Astrocyte (in vitro differentiated cells and primary cell): Measurements from ENCODE around the gene KRTCAP2. TPM values are rescaled to one million over a fixed set of nuclear protein-coding genes. Genes with fewer than 3 reads are reported as not detected.

Experiments
- DNase-seq: peaks from one replicate; pipeline ENCODE4 v3.0.0-alpha.2; 2010; ENCODE audit warnings: low read depth
- FAIRE-seq: peaks from 2 replicates; lab custom pipeline; 2011; peaks lifted over from hg19 to GRCh38; lab: Jason Lieb, UNC
- H2AFZ ChIP-seq: 2 replicates; pipeline ENCODE4 v1.6.0; 2012; ENCODE audit warnings: low read depth, low read length, inconsistent platforms
- H3K27ac ChIP-seq: 2 replicates; pipeline ENCODE4 v1.5.1; 2011; ENCODE audit warnings: low read depth, low read length, inconsistent platforms
- H3K27me3 ChIP-seq: 2 replicates; pipeline ENCODE4 v1.6.0; 2011; ENCODE audit warnings: low read length, inconsistent platforms; ENCODE audit not compliant: insufficient read depth
- H3K36me3 ChIP-seq: 2 replicates; pipeline ENCODE4 v1.5.1; 2011; ENCODE audit warnings: low read length, inconsistent platforms; ENCODE audit not compliant: insufficient read depth
- H3K4me1 ChIP-seq: 2 replicates; pipeline ENCODE4 v1.5.1; 2011; ENCODE audit warnings: low read length, inconsistent platforms; ENCODE audit not compliant: insufficient read depth
- H3K4me2 ChIP-seq: 2 replicates; pipeline ENCODE4 v1.6.0; 2012; ENCODE audit warnings: low read length, inconsistent platforms
- H3K4me3 ChIP-seq: 2 replicates; pipeline ENCODE4 v1.5.1; 2011; ENCODE audit warnings: low read depth, mild to moderate bottlenecking, low read length, inconsistent platforms; ENCODE audit not compliant: insufficient read depth
- H3K79me2 ChIP-seq: 2 replicates; pipeline ENCODE4 v1.6.0; 2012; ENCODE audit warnings: mild to moderate bottlenecking, low read length, inconsistent platforms; ENCODE audit not compliant: insufficient read depth
- H3K9ac ChIP-seq: 2 replicates; pipeline ENCODE4 v1.6.0; 2012; ENCODE audit warnings: mild to moderate bottlenecking, low read length, inconsistent platforms
- H3K9me3 ChIP-seq: 2 replicates; pipeline ENCODE4 v1.5.1; 2012; ENCODE audit warnings: low read depth, mild to moderate bottlenecking, low read length, inconsistent platforms; ENCODE audit not compliant: insufficient read depth
- H4K20me1 ChIP-seq: 2 replicates; pipeline ENCODE4 v1.6.0; 2012; ENCODE audit warnings: low read length, inconsistent platforms; ENCODE audit not compliant: insufficient read depth
- H3K27ac Mint-ChIP-seq: one replicate; pipeline ENCODE4 v1.8.0; 2021; ENCODE audit warnings: mild to moderate bottlenecking, mixed read lengths; ENCODE audit not compliant: unreplicated experiment
- H3K27me3 Mint-ChIP-seq: one replicate; pipeline ENCODE4 v1.8.0; 2021; ENCODE audit warnings: low read depth, mixed read lengths; ENCODE audit not compliant: unreplicated experiment
- H3K36me3 Mint-ChIP-seq: one replicate; pipeline ENCODE4 v1.8.0; 2021; ENCODE audit warnings: low read depth, mixed read lengths; ENCODE audit not compliant: unreplicated experiment
- H3K4me1 Mint-ChIP-seq: one replicate; pipeline ENCODE4 v1.8.0; 2021; ENCODE audit warnings: low read depth, mixed read lengths; ENCODE audit not compliant: unreplicated experiment
- H3K4me3 Mint-ChIP-seq: one replicate; pipeline ENCODE4 v1.8.0; 2021; ENCODE audit warnings: mild to moderate bottlenecking, moderate library complexity, mixed read lengths; ENCODE audit not compliant: unreplicated experiment
- H3K9me3 Mint-ChIP-seq: one replicate; pipeline ENCODE4 v1.8.0; 2021; ENCODE audit warnings: mild to moderate bottlenecking, mixed read lengths; ENCODE audit not compliant: unreplicated experiment
- CTCF ChIP-seq: IDR thresholded peaks from 2 replicates; pipeline ENCODE4 v1.5.1; 2011; ENCODE audit warnings: low read depth, mild to moderate bottlenecking, inconsistent platforms, low read length, moderate library complexity; ENCODE audit not compliant: insufficient read depth
- EZH2 ChIP-seq: IDR thresholded peaks from 2 replicates; pipeline ENCODE4 v1.6.1; 2012; ENCODE audit warnings: mild to moderate bottlenecking, low read length, inconsistent platforms; ENCODE audit not compliant: insufficient read depth
- total RNA-seq: library from RNA; stranded (reverse); gene quantifications from 2 replicates; pipeline ENCODE4 v1.2.1, GENCODE V29; 2021

Gene KRTCAP2
- total RNA-seq, 1 donor from 2014 or later: 161 TPM

DNA sequence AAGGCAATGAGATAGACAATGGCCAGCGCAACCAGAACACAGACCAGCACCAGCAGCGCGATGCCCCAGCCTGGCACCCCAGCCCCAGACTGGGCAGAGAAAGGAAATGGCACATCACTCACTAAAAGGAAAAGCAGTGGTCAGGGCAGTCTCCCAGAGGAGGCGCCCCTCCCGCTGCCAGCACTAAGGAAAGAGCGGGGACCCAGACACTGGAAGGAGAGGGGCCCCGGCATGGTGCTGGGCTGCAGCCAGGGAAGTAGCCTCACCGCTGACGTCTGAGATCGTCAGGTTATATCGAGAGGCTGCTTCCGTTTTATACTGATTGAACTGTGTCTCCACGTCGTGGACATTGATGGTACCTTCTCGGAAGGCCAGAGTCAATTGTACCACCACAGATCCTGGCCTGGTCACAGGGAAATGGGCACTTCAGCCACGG, 14.4 kb upstream of the KRTCAP2 start:
- H3K4me1 Mint-ChIP-seq: peaks cover 2% of the 10 kb centered on the region
- no peak for DNase-seq

GRCh38 chr1:155186794-155187455, 13.8 kb upstream of the KRTCAP2 start:
- Mint-ChIP-seq H3K27ac (no peak overlapping the region), H3K4me3 (peak overlapping the region; percentile 27)

More for the DNA sequence above, 14.4 kb upstream of the KRTCAP2 start:
- H3K36me3 Mint-ChIP-seq: peaks cover 11% of the 10 kb centered on the region
- no peaks in the 10 kb centered on the region for H3K27me3 ChIP-seq
- no peak overlapping the region for H3K27ac ChIP-seq
- peaks cover 3% of the 10 kb centered on the region for H3K9me3 Mint-ChIP-seq
- FAIRE-seq: no peak
- no peak overlapping the region for H3K9ac ChIP-seq
- H3K79me2 ChIP-seq: no peaks in the 10 kb centered on the region
- peak overlapping the region; percentile 27 for H3K4me3 Mint-ChIP-seq
- no peaks in the 10 kb centered on the region for H4K20me1 ChIP-seq
- H3K27ac Mint-ChIP-seq: no peak overlapping the region
- no peaks in the 10 kb centered on the region for H3K4me1 ChIP-seq
- H3K27me3 Mint-ChIP-seq: peaks cover 1% of the 10 kb centered on the region
- no peaks in the 10 kb centered on the region for H3K9me3 ChIP-seq
- H3K4me2 ChIP-seq: no peak overlapping the region
- no peak overlapping the region for H2AFZ ChIP-seq
- H3K36me3 ChIP-seq: peaks cover 6% of the 10 kb centered on the region
- no peak for TF ChIP-seq EZH2
- TF ChIP-seq CTCF: no peak
- no peak overlapping the region for H3K4me3 ChIP-seq

DNA sequence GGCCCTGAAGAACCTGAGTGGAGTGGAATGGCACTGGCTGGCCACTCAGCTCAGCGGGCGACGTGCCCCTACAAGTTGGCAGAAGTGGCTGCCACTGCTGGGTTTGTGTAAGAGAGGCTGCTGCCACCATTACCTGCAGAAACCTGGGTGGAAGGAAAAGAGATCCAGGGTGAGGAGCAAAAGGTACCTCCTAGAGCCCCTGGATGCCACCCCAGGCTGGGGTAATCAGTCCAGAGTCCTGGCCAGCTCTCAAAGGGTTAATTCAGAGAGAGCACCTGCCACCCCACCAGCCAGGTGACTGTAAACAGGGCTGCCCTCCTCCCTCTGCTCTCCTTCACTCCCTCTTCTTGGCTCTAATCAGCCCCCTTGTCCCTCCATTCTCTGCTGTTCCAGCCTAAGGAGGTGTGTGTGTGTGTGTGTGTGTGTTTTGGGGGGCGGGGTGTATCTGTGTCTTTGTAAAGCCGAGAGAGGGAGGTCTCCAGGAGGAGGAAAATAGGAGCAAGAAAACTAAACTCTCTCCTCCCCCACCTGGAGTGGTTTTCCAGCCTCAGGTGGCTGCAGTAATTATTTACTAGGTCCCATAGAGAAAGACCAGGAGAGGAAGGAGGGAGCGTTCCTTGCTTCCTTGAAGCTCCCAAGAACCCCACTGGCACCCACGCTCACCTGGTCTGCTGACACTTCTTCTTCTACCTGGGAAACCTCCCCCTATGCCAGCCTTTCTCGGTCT, 13.1 kb upstream of the KRTCAP2 start:
- H3K36me3 ChIP-seq: peaks cover 6% of the 10 kb centered on the region
- H3K9me3 ChIP-seq: no peaks in the 10 kb centered on the region
- no peaks in the 10 kb centered on the region for H3K79me2 ChIP-seq
- FAIRE-seq: no peak
- no peak overlapping the region for H2AFZ ChIP-seq
- TF ChIP-seq CTCF (no peak), EZH2 (no peak)
- H4K20me1 ChIP-seq: no peaks in the 10 kb centered on the region
- no peak overlapping the region for H3K4me2 ChIP-seq
- no peak overlapping the region for H3K4me3 ChIP-seq
- no peak overlapping the region for H3K27ac ChIP-seq
- Mint-ChIP-seq H3K36me3 (peaks cover 14% of the 10 kb centered on the region), H3K4me1 (peaks cover 2% of the 10 kb centered on the region), H3K4me3 (no peak overlapping the region), H3K27ac (no peak overlapping the region), H3K27me3 (peaks cover 1% of the 10 kb centered on the region), H3K9me3 (peaks cover 3% of the 10 kb centered on the region)
- H3K27me3 ChIP-seq: no peaks in the 10 kb centered on the region
- DNase-seq: no peak
- H3K4me1 ChIP-seq: no peaks in the 10 kb centered on the region
- no peak overlapping the region for H3K9ac ChIP-seq

More at GRCh38 chr1:155186794-155187455, 13.8 kb upstream of the KRTCAP2 start:
- H2AFZ ChIP-seq: no peak overlapping the region
- no peaks in the 10 kb centered on the region for H4K20me1 ChIP-seq
- H3K9me3 ChIP-seq: no peaks in the 10 kb centered on the region
- H3K4me3 ChIP-seq: no peak overlapping the region
- H3K9ac ChIP-seq: no peak overlapping the region
- TF ChIP-seq EZH2: no peak
- H3K27ac ChIP-seq: no peak overlapping the region
- FAIRE-seq (no peak), DNase-seq (no peak)
- Mint-ChIP-seq H3K4me1 (peaks cover 2% of the 10 kb centered on the region), H3K27me3 (peaks cover 1% of the 10 kb centered on the region), H3K9me3 (peaks cover 3% of the 10 kb centered on the region), H3K36me3 (peaks cover 14% of the 10 kb centered on the region)
- H3K4me1 ChIP-seq: no peaks in the 10 kb centered on the region
- H3K4me2 ChIP-seq: no peak overlapping the region
- no peaks in the 10 kb centered on the region for H3K27me3 ChIP-seq
- H3K36me3 ChIP-seq: peaks cover 6% of the 10 kb centered on the region
- no peaks in the 10 kb centered on the region for H3K79me2 ChIP-seq
